Endothelial cell (in vitro differentiated cells): Measurements from ENCODE around the gene CIT. TPM values are rescaled to one million over a fixed set of nuclear protein-coding genes. Genes with fewer than 3 reads are reported as not detected.
A peak's percentile ranks its signal among the peaks of the same experiment; 100 is the strongest.
"Not testable (repeated sequence)": the region's sequence is repeated elsewhere in the genome, so short reads cannot be mapped to it uniquely, and the experiment has no call there.

Source experiments
- DNase-seq: peaks from one replicate; pipeline ENCODE4 v3.0.0; 2021; ENCODE audit warnings: low spot score
- H3K27ac Mint-ChIP-seq: one replicate; pipeline ENCODE4 v1.8.0; 2021; ENCODE audit warnings: mixed read lengths, inconsistent platforms; ENCODE audit not compliant: unreplicated experiment
- H3K27me3 Mint-ChIP-seq: one replicate; pipeline ENCODE4 v1.8.0; 2021; ENCODE audit warnings: mild to moderate bottlenecking, moderate library complexity, mixed read lengths, inconsistent platforms; ENCODE audit not compliant: unreplicated experiment
- H3K36me3 Mint-ChIP-seq: one replicate; pipeline ENCODE4 v1.8.0; 2021; ENCODE audit warnings: mild to moderate bottlenecking, low read depth, mixed read lengths, inconsistent platforms; ENCODE audit not compliant: unreplicated experiment
- H3K4me1 Mint-ChIP-seq: one replicate; pipeline ENCODE4 v1.8.0; 2021; ENCODE audit warnings: mild to moderate bottlenecking, mixed read lengths, inconsistent platforms; ENCODE audit not compliant: unreplicated experiment
- H3K4me3 Mint-ChIP-seq: one replicate; pipeline ENCODE4 v1.8.0; 2021; ENCODE audit warnings: mild to moderate bottlenecking, mixed read lengths, inconsistent platforms; ENCODE audit not compliant: unreplicated experiment
- H3K9me3 Mint-ChIP-seq: one replicate; pipeline ENCODE4 v1.8.0; 2021; ENCODE audit warnings: mixed read lengths, inconsistent platforms; ENCODE audit not compliant: unreplicated experiment
- total RNA-seq: library from RNA; stranded (reverse); fragmentation: NEBNext Ultra II Directional; extraction: Animal tissue kit (Norgen Biotek cat#: 25700); gene quantifications from one replicate; pipeline ENCODE4 v1.2.1, GENCODE V29; 2021; ENCODE audit not compliant: unreplicated experiment
- TF ChIP-seq, protein P1 (sequence below): fragments of 200-600 bp; sonication (generic); IDR thresholded peaks from one replicate; pipeline ENCODE4 v1.5.0; 2021; ENCODE audit warnings: antibody characterized with exemption; ENCODE audit not compliant: unreplicated experiment

Gene CIT
- total RNA-seq, 1 donor from 2014 or later: 14.4 TPM

DNA sequence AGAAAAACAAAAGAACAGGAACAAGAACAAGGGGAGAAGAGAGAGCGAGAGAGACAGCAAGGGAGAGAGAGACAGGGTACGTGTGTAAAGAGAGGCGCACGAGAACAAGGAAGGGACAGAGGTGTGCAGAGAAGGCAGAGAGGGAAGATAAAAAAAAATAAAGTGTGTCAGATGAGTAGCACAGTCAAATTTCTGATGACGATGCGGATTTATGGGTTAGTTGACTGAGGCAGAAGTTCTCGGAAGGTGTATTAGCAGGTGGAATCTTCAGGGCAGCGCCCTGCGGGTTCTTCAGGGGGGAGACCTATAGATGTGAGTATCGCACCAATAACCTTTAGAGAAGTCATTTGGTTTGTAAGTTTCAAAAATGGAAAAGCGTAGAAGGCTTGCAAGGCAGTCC, 164.4 kb downstream of the CIT start:
- Mint-ChIP-seq H3K36me3 (peaks cover 24% of the 10 kb centered on the region), H3K4me1 (peaks cover 8% of the 10 kb centered on the region), H3K27me3 (peaks cover 2% of the 10 kb centered on the region), H3K4me3 (no peak overlapping the region), H3K27ac (no peak overlapping the region), H3K9me3 (no peaks in the 10 kb centered on the region)
- DNase-seq: no peak
- TF ChIP-seq, protein P1, sequence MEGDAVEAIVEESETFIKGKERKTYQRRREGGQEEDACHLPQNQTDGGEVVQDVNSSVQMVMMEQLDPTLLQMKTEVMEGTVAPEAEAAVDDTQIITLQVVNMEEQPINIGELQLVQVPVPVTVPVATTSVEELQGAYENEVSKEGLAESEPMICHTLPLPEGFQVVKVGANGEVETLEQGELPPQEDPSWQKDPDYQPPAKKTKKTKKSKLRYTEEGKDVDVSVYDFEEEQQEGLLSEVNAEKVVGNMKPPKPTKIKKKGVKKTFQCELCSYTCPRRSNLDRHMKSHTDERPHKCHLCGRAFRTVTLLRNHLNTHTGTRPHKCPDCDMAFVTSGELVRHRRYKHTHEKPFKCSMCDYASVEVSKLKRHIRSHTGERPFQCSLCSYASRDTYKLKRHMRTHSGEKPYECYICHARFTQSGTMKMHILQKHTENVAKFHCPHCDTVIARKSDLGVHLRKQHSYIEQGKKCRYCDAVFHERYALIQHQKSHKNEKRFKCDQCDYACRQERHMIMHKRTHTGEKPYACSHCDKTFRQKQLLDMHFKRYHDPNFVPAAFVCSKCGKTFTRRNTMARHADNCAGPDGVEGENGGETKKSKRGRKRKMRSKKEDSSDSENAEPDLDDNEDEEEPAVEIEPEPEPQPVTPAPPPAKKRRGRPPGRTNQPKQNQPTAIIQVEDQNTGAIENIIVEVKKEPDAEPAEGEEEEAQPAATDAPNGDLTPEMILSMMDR: no peak

GRCh38 chr12:119711693-119712092, 165.4 kb downstream of the CIT start:
- no peaks in the 10 kb centered on the region for H3K9me3 Mint-ChIP-seq
- peak overlapping the region; percentile 14 for H3K4me3 Mint-ChIP-seq
- no peak for DNase-seq
- TF ChIP-seq, protein P1: no peak
- peaks cover 27% of the 10 kb centered on the region for H3K36me3 Mint-ChIP-seq
- peaks cover 5% of the 10 kb centered on the region for H3K4me1 Mint-ChIP-seq
- no peak overlapping the region for H3K27ac Mint-ChIP-seq
- H3K27me3 Mint-ChIP-seq: peaks cover 2% of the 10 kb centered on the region

GRCh38 chr12:119710965-119711551, 166.1 kb downstream of the CIT start:
- Mint-ChIP-seq H3K4me3 (no peak overlapping the region), H3K36me3 (peaks cover 27% of the 10 kb centered on the region), H3K27ac (no peak overlapping the region), H3K4me1 (no peaks in the 10 kb centered on the region), H3K27me3 (peaks cover 2% of the 10 kb centered on the region), H3K9me3 (no peaks in the 10 kb centered on the region)
- TF ChIP-seq, protein P1: no peak
- no peak for DNase-seq

- TF ChIP-seq, protein P1: no peak
- Mint-ChIP-seq H3K9me3 (no peaks in the 10 kb centered on the region), H3K36me3 (peaks cover 27% of the 10 kb centered on the region), H3K4me3 (no peak overlapping the region), H3K27me3 (peaks cover 2% of the 10 kb centered on the region), H3K27ac (no peak overlapping the region), H3K4me1 (no peaks in the 10 kb centered on the region)
- no peak for DNase-seq
These were observed 166.7 kb downstream of the CIT start for GRCh38 chr12:119710374-119710964.

DNA sequence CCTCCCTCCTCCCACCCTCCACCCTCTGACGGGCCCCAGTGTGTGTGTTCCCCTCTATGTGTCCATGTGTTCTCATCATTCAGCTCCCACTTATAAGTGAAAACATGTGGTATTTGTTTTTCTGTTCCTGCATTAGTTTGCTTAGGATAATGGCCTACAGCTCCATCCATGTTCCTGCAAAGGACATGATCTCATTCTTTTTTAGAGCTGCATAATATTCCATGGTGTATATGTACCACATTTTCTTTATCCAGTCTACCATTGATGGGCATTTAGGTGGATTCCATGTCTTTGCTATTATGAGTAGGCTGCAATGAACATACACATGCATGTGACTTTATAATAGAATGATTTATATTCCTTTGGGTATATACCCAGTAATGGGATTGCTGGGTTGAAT, 170.7 kb downstream of the CIT start:
- H3K9me3 Mint-ChIP-seq, H3K4me1 Mint-ChIP-seq, H3K27me3 Mint-ChIP-seq, H3K27ac Mint-ChIP-seq, DNase-seq, H3K4me3 Mint-ChIP-seq: not testable (repeated sequence)
- H3K36me3 Mint-ChIP-seq: peaks cover 13% of the 10 kb centered on the region
